UCSD-AML1 (cell line): ENCODE data around the gene SMIM35.

Experiments
- DNase-seq: peaks from one replicate; lab custom pipeline; 2025; ENCODE audit not compliant: unreplicated experiment; lab: John Stamatoyannopoulos, UW

Gene SMIM35

GRCh38 chr11:118086913-118087768, at the start of gene SMIM35:
Gene SMIM35 (minus strand): TSS chr11:118086963. CDS start chr11:118086757, 206 bp downstream.
- no peak for DNase-seq

DNA sequence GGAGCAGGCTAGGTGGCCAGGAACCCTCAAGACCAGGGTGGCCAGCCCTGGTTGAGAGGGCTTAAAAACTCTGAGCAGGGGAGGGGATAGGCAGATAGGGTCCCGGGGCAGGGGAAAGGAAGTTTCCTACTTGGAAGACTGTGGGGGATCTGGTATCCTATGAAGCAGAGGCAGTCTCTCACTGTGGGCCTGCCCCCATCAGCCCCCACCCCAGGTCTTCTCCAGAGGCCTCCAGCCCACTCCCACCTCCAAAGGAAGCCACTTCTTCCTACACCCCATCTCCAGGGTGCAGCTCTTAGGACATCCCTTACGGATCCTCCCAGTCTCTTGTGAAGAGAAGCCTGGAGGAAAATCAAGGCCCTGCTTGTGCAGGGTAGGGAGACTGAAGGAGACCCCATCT, 49.6 kb upstream of the SMIM35 start:
- DNase-seq = no peak

DNA sequence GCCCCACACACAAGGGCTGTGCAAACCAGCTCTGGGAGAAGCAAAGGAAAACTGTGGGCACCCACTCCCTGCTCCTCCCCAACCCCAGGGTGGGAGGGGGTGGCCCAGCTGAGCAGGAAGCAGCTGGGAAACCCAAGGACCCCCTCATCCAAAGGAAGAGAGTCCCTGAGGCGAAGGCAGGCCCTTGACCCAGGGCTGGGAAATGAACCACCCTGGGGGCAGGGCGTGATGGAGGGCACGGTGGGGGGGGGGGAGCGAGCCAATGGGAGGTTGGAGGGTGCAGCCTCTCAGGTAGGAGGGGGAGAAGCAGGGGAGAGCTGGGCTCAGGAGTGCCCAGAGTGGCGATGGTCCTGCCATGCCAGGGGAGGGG, 49.0 kb upstream of the SMIM35 start:
- DNase-seq = no peak

DNA sequence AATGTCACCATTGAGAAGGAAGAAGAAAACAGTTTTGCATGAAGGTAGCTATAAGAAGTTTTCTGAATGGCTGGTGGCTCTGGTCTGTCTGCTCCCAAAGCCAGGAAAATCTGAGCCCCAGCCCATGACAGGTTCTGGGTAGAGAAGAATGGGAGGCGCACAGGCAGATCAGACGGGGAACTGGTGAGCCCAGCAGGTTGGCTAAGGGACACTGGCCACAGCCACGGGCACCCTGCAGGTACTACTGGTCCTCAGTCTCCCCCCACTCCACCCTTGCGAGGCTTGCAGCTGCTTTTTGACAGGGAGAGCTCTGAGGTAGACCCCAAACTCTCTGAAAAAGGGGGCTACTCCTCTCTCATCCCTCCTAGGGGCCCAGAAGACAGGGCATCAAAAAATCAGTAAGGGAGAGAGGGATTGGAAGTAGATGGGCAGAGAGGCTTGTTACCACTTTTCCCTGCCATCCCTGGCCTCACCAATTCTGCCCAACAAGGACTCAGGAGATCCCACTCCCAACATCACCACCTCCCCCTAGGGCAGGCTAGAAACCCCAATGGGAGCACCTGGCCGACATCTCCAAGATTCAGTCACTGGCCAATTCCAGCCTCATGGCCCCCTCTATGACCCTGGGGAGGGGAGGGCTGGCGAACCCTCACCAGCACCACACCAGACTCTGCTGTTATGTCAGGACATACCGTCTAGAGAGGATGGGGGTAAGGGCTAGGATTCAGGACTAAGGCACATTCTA, 48.5 kb upstream of the SMIM35 start:
- DNase-seq = no peak

DNA sequence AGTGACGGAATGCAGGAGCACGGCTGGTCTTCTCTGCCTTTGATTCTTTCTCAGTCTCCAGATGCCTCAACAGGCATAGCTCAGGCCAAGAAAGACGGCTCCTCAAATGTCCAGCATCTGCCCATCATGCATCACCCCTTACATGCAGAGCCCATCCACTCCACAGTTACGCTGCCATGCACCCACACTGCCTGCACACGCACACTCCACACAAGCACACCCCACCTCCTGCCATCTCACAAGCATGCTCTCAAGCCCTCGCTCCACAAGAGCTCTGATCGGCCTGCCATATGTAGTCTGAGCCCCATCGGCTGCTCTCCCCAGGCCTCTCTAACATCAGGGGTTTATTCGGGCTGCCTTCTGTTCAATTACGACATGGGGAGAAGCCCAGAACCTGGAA, 47.1 kb upstream of the SMIM35 start:
- no peak for DNase-seq

DNA sequence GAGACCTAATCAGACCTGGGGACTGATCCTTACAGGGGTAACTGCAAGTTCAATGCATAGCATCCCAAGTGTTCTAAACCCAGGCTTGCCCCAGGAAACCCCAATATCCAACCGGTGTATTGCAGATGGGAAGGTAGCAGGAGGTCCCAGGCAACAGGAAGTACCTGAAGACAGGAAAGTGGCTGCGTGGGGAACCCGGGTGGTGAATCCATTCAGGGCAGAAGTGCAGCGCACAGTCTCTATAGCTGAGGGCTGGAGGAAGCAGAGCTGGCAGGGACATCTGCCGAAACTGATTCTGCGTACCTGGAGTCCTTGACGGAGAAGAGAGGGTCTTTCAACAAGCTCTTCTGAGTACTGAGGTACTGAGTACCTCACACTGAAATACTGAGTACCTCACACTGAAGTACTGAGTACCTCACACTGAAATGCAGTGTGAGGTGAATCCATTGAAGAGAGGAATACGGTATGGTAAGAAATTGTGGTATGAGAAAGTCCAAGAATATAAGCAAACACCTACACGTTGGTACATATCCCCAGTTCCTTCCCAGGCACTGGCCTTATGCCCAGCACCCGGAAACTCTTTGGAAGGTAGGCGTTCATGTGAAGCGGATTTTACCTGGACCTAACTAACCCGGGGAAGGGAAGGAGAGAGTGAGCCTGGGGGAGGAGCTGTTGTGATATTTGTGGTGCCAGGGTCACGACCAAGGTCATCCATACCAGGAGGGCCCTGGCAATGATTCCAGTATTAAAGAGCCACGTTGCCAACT, 45.8 kb upstream of the SMIM35 start:
- DNase-seq = no peak

DNA sequence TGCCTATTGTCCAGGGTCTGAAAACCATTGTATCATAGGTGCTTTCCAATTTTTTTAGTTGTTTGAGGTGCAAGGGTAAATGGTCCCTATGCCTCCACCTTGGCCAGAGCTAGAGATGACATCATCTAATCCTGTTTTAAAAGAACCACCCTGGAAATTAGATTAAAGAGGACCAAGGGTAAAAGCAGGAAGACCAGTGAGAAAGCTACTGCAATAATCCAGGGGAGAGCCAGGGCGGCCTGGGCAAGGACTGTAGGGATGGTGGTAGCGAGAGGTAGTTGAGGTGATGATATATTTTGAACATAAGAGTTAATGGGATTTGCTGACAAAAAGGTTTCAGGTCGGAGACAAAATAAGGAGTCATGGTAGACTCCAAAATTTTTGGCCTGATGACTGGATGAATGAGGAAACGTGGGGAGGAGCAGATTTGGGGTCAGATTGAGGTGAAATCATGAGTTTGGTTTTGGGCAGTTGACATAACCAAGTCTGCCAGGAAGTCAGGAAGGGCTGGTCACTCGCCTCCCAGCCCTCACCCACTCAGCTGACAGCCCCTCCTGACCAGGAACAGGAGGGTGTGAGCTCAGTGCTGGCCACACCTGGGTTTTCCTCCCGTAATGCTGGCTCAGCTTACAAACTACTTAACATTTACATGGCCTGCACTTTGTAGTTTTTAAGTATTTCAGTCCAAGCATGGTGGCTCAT, 42.9 kb upstream of the SMIM35 start:
- DNase-seq = no peak

GRCh38 chr11:118128721-118129470, 42.1 kb upstream of the SMIM35 start:
- no peak for DNase-seq

- DNase-seq = no peak
Observed at GRCh38 chr11:118128310-118128709, 41.5 kb upstream of the SMIM35 start.

DNA sequence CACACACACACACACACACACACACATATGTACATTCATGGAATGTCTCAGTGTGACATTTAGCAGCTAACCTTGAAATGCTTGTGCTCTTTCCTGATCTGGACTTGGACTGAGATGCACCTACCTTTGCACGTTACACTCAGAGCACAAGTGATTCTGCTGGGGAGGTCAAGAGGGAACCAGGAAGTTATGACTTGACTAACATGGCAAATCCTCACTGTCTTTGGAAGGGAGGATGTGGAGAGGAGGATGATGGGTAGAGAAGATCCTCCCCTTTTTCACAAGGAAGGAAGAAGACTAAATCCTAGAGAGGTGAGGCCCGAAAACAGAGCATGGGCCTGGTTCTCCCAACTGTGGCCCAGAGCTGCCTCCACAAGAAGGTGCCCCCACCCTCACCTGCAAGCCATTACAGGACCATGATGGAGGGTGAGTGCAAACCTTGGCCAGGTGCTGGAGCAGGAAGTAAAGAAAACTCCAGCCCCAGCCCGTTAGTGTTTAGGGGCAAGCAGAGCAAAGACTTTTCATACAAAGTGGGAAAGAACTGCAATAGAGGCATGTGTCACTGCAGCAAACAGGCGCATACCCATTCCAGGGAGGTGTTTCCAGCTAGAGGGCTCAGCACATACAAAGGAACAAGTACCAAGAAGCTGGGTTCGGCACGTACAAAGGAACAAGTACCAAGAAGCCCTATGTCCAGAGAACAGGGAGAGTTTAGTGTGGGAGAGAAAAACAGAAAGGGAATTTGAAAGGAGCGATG, 39.5 kb upstream of the SMIM35 start:
- DNase-seq = no peak

DNA sequence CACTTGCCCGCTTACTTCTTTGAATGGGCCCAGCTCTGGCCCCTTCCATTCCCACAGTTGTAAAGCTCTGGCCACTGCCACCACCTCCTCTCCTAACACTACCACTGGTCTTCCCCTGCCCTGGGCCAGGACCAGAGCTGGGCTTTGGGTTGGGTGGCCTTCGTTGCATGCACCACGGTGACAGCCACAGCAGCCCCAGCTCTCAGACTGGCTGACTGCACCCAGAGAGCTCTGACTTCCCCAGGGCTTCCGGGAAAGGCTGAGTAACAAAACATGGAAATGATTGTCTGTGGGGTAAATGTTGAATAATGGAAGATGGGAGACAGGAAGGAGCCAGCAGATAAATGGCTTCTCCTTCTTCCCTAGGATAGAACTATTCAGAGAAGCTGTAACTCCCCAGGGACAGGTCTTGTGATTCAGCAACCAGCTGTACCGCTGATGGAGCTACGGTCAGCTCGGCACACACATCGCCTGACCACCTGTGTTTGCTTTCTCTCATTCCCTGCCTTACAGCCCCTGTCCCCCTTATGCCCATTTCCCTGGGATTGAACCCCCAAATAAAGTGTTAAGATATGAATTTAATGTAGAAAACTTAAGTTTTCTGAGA, 38.3 kb upstream of the SMIM35 start:
- DNase-seq = no peak

DNA sequence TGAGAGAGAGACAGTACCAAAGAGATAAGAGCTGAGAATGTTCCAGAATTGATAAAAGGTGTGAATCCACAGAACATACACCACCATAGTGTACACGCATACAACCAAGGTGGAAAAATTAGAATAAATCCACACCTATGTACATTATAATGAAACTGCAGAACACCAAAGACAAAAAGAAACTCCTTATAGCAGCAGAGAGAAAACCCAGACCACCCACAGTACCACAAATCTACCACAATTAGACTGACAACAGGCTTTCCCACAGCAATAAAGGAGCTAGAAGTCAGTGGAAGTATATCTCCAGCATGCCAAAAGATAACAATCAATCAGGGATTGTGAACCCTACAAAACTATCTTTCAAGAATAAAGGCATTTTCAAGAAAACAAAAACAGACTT, 34.0 kb upstream of the SMIM35 start:
- no peak for DNase-seq

DNA sequence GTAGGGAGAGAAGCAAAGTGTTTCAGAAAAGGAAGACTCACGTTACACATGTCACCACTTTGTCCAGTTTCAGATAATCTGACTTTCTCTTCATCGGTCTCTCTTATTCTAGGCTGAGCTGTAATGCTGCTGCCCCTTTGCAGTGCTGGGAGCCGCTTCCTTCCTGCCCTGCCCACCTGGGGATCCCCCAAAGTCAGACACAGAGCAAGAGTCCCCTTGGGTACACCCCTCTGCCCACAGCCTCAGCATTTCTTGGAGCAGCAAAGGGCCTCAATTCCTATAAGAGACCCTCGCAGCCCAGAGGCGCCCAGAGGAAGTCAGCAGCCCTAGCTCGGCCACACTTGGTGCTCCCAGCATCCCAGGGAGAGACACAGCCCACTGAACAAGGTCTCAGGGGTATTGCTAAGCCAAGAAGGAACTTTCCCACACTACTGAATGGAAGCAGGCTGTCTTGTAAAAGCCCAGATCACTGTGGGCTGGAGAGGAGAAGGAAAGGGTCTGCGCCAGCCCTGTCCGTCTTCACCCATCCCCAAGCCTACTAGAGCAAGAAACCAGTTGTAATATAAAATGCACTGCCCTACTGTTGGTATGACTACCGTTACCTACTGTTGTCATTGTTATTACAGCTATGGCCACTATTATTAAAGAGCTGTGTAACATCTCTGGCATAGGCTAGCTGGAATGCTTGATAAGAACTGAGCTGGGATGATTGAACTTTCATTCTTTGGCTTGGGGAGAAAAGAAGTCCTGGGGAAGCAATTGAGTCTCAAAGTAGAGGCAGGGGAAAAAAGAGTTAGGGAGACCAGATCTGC, 31.2 kb upstream of the SMIM35 start:
- DNase-seq = no peak

DNA sequence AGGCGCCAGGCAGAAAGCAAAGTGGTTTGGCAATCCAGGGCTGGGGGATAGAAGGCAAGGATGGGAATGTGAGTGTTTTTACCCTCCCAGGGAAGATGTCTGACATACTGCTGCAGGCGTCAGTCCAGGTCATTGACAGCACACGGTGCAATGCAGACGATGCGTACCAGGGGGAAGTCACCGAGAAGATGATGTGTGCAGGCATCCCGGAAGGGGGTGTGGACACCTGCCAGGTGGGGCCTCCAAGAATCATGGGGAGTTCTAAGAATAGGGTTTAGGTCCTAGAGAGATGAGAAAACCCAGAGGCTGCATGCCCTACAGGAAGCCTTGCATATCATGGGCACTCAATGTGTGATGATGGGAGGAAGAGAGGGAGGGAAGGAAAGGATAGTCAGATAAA, 28.3 kb upstream of the SMIM35 start:
- DNase-seq = no peak

DNA sequence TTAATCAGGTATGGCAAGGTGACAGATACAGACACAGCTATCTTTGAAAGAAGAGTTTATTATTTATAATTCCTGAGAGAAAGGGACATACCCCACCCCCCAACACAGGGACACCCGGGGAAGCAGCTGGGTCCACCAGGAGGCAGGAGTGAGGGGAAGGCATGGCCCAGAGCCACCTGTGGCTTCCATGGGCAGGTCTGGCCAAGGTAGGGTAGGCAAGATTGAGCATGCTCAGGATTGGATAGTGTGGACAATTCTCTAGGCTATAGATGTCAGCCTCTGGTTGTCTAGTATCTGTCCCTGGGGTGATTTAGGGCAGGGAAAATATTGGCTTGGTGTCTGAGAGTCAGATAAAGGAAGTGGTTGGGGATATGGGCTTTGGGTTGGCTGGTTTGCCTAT, 27.5 kb upstream of the SMIM35 start:
- no peak for DNase-seq

GRCh38 chr11:118112711-118113430, 26.1 kb upstream of the SMIM35 start:
- DNase-seq = no peak

DNA sequence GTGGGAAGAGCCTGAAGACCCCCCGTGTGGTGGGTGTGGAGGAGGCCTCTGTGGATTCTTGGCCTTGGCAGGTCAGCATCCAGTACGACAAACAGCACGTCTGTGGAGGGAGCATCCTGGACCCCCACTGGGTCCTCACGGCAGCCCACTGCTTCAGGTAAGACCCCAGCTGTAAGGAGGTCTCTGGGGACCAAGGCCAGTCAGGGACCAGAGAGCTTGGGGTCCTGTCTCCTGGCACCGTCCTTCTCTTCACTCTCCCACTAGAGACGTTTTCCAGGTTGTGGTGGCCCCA, 24.9 kb upstream of the SMIM35 start:
- DNase-seq = no peak
